ENCODE results near the gene GFER. TPM values are rescaled to one million over a fixed set of nuclear protein-coding genes. Genes with fewer than 3 reads are reported as not detected.
A peak's percentile ranks its signal among the peaks of the same experiment; 100 is the strongest.

Gene GFER
- total and polyA plus RNA-seq, 9 of the 15 experiments (the other 6 are each of a cell fraction or from before 2014, with no cell fraction given), result 4.3 to 53.7 (median 19.8) TPM

DNA sequence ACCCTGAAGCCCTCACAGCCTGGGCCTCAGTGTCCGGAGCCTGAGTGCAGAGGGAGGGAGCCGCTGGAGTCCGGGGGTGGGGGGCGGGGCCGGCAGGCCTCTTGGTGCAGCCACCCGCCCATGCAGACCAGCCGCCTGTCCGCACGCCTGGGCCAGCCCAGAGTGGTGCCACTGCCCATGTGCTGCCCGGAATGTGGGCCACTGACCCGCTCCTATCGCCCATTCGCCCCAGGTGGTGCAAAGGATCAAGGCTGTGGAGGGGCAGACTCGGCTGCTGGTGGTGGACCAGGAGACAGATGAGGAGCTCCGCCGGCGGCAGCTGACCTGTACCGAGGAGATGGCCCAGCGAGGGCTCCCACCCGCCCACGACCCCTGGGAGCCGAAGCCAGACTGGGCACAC lies 45.4 kb downstream of the GFER start:
- intact Hi-C loops (cut with micrococcal nuclease) (no loop called here), in situ Hi-C loops (cut with MboI) (no loop called here)
- Histone ChIP-seq H3K4me2 (ENCODE audit: insufficient read depth, low read length) (no peak overlapping the region), H3K4me1 (replicated peaks in 1 of 2; ENCODE audit: control insufficient read depth in 2 of 2, insufficient read depth in 2 of 2, low read length in 2 of 2) (peaks cover 25 to 83% of the 10 kb centered on the region in 2 experiments), H3K36me3 (ENCODE audit: control insufficient read depth, insufficient read depth, low read length) (peaks cover 7% of the 10 kb centered on the region; the same call in 1 of the 3 replicates), H2AFZ (ENCODE audit: low read depth, low read length) (no peak overlapping the region), H4K20me1 (replicated peaks; ENCODE audit: control insufficient read depth, insufficient read depth, low read length) (0 out of 2 replicates have a peak, but pooled peaks cover 7% of the 10 kb centered on the region), H3K79me2 (ENCODE audit: control insufficient read depth, insufficient read depth, low read length) (peaks cover 21% of the 10 kb centered on the region), H3K27ac (ENCODE audit: extremely low read depth, low read depth, low read length) (no peak overlapping the region), H3K27me3 (ENCODE audit: control insufficient read depth in 2 of 2, insufficient read depth in 2 of 2, low read length in 2 of 2) (no peaks in the 10 kb centered on the region), H3K4me3 (no peak overlapping the region), H3K9me3 (replicated peaks; ENCODE audit: control insufficient read depth, insufficient read depth, low read depth, low read length) (no peaks in the 10 kb centered on the region), H3K9me1 (ENCODE audit: control insufficient read depth, insufficient read depth, low read length) (peaks cover 3% of the 10 kb centered on the region), H3K9ac (ENCODE audit: insufficient read depth in 1 of 2, low read depth in 2 of 2, low read length in 2 of 2) (peak overlapping the region in 1 of 2 experiments; percentile 71; a peak in 2 of 4 replicates)
- TF ChIP-seq PHF8 (IDR thresholded peaks at IDR 0.05; ENCODE audit: borderline replicate concordance, low read length), result no peak
- peak; percentile 67 for TF ChIP-seq EGR1 (conservative IDR thresholded peaks at IDR 0.05)
- ChIA-PET POLR2A (interaction anchor here (0.8 to 1.5 kb wide), 2 partner anchors 12 to 126 kb away, joined by 3 to 6 read pairs; partner anchors contain the start of gene TRAF7), CTCF (ENCODE audit: low intra/inter-chr PET ratio) (no interaction called here)
- FAIRE-seq (no peak), ATAC-seq (no peak), DNase-seq (ENCODE audit: extremely low read depth in 1 of 4, low spot score in 3 of 4) (no peak)
- no CpG with 5 or more reads among the region's 22 CpGs for WGBS (ENCODE audit: insufficient coverage, low coverage, missing lambda C conversion rate)
- BruUV-seq (replicated peaks), result no TSS peak

DNA sequence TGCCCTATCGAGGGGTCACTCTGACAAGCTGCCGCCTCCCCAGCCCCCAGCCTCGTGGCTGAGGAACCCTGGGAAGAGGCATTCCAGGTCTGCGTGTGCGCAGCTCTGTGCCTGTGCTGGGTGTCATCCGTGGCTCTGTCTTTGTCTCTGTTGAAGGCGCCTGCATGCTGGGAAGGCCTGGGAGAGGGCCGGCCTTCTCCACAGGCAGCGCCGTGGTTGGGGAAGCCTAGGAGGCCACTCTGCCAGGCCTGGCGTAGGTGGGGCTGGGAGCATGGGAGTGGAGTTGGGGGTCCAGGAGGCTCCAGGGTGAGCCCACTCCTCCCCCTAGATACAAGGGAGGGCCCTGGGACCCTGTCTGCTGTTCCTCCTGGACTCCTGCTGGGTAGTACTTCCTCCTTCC lies 46.0 kb downstream of the GFER start:
- Histone ChIP-seq H3K36me3 (ENCODE audit: control insufficient read depth, insufficient read depth, low read length) (peaks cover 7% of the 10 kb centered on the region; the same call in 1 of the 3 replicates), H3K27me3 (ENCODE audit: control insufficient read depth in 2 of 2, insufficient read depth in 2 of 2, low read length in 2 of 2) (no peaks in the 10 kb centered on the region), H4K20me1 (replicated peaks; ENCODE audit: control insufficient read depth, insufficient read depth, low read length) (0 out of 2 replicates have a peak, but pooled peaks cover 7% of the 10 kb centered on the region), H3K27ac (ENCODE audit: extremely low read depth, low read depth, low read length) (no peak overlapping the region), H3K4me1 (replicated peaks in 1 of 2; ENCODE audit: control insufficient read depth in 2 of 2, insufficient read depth in 2 of 2, low read length in 2 of 2) (peaks cover 25 to 86% of the 10 kb centered on the region in 2 experiments), H3K4me2 (ENCODE audit: insufficient read depth, low read length) (no peak overlapping the region), H3K4me3 (no peak overlapping the region), H3K9me1 (ENCODE audit: control insufficient read depth, insufficient read depth, low read length) (peaks cover 3% of the 10 kb centered on the region), H2AFZ (ENCODE audit: low read depth, low read length) (no peak overlapping the region), H3K79me2 (ENCODE audit: control insufficient read depth, insufficient read depth, low read length) (peaks cover 25% of the 10 kb centered on the region), H3K9ac (ENCODE audit: insufficient read depth in 1 of 2, low read depth in 2 of 2, low read length in 2 of 2) (peak overlapping the region in 1 of 2 experiments; percentile 55; a peak in 1 of 4 replicates), H3K9me3 (replicated peaks; ENCODE audit: control insufficient read depth, insufficient read depth, low read depth, low read length) (no peaks in the 10 kb centered on the region)
- ATAC-seq, result no peak
- FAIRE-seq, result no peak
- TF ChIP-seq, protein P1, sequence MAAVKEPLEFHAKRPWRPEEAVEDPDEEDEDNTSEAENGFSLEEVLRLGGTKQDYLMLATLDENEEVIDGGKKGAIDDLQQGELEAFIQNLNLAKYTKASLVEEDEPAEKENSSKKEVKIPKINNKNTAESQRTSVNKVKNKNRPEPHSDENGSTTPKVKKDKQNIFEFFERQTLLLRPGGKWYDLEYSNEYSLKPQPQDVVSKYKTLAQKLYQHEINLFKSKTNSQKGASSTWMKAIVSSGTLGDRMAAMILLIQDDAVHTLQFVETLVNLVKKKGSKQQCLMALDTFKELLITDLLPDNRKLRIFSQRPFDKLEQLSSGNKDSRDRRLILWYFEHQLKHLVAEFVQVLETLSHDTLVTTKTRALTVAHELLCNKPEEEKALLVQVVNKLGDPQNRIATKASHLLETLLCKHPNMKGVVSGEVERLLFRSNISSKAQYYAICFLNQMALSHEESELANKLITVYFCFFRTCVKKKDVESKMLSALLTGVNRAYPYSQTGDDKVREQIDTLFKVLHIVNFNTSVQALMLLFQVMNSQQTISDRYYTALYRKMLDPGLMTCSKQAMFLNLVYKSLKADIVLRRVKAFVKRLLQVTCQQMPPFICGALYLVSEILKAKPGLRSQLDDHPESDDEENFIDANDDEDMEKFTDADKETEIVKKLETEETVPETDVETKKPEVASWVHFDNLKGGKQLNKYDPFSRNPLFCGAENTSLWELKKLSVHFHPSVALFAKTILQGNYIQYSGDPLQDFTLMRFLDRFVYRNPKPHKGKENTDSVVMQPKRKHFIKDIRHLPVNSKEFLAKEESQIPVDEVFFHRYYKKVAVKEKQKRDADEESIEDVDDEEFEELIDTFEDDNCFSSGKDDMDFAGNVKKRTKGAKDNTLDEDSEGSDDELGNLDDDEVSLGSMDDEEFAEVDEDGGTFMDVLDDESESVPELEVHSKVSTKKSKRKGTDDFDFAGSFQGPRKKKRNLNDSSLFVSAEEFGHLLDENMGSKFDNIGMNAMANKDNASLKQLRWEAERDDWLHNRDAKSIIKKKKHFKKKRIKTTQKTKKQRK (IDR thresholded peaks at IDR 0.05; ENCODE audit: borderline replicate concordance, low read depth, low read length), result no peak
- no peak for TF ChIP-seq MAFK (IDR thresholded peaks at IDR 0.05; ENCODE audit: low read length)
- TF ChIP-seq, protein P2, sequence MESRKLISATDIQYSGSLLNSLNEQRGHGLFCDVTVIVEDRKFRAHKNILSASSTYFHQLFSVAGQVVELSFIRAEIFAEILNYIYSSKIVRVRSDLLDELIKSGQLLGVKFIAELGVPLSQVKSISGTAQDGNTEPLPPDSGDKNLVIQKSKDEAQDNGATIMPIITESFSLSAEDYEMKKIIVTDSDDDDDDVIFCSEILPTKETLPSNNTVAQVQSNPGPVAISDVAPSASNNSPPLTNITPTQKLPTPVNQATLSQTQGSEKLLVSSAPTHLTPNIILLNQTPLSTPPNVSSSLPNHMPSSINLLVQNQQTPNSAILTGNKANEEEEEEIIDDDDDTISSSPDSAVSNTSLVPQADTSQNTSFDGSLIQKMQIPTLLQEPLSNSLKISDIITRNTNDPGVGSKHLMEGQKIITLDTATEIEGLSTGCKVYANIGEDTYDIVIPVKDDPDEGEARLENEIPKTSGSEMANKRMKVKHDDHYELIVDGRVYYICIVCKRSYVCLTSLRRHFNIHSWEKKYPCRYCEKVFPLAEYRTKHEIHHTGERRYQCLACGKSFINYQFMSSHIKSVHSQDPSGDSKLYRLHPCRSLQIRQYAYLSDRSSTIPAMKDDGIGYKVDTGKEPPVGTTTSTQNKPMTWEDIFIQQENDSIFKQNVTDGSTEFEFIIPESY (CRISPR knock-in tag; IDR thresholded peaks at IDR 0.05), result peak; percentile 98
- BruUV-seq (replicated peaks), result no TSS peak
- POLR2A ChIA-PET, result interaction anchor here (0.6 to 1.5 kb wide), 3 partner anchors 11 to 125 kb away, joined by 3 to 6 read pairs (median 3); partner anchors contain the start of gene TRAF7
- 78% methylated on average over 11 of the region's 11 CpGs for WGBS (ENCODE audit: insufficient coverage, low coverage, missing lambda C conversion rate)
- CTCF ChIA-PET (ENCODE audit: low intra/inter-chr PET ratio), result no interaction called here
- in situ Hi-C loops (cut with MboI) (no loop called here), intact Hi-C loops (cut with micrococcal nuclease) (no loop called here)
- DNase-seq (ENCODE audit: extremely low read depth in 1 of 4, low spot score in 3 of 4), result no peak
